ENCODE results near the gene ANO1.

DNA sequence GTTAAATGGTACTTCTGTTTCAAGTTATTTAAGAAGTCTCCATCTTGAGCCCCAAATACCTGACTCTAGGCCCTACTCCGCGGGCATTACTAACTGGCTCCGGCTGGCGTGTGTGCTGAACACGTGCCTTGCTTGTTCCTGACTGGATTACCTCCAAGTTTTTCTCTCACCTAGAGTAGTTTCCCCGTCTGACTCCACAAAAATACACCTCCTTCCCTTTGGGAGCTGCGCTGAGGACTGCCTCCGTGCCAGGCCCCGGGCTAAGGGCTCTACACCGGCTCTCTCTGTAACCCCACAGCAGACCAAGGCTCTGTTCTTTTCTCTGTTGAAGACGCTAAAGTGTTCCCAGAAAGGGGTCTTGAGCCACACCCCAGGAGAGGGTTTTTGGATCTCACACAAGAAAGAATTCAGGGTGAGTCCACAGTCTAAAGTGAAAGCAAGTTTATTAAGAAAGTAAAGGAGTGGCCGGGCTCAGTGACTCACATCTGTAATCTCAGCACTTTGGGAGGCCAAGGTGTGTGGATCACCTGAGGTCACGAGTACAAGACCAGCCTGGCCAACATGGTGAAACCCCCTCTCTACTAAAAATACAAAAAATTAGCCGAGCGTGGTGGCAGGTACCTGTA, 61.8 kb downstream of the ANO1 start:
- TF ChIP-seq, protein P1, sequence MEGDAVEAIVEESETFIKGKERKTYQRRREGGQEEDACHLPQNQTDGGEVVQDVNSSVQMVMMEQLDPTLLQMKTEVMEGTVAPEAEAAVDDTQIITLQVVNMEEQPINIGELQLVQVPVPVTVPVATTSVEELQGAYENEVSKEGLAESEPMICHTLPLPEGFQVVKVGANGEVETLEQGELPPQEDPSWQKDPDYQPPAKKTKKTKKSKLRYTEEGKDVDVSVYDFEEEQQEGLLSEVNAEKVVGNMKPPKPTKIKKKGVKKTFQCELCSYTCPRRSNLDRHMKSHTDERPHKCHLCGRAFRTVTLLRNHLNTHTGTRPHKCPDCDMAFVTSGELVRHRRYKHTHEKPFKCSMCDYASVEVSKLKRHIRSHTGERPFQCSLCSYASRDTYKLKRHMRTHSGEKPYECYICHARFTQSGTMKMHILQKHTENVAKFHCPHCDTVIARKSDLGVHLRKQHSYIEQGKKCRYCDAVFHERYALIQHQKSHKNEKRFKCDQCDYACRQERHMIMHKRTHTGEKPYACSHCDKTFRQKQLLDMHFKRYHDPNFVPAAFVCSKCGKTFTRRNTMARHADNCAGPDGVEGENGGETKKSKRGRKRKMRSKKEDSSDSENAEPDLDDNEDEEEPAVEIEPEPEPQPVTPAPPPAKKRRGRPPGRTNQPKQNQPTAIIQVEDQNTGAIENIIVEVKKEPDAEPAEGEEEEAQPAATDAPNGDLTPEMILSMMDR (IDR thresholded peaks at IDR 0.05): no peak
- no peak for TF ChIP-seq POLR2A (IDR thresholded peaks at IDR 0.05)
